GM19193 (cell line): ENCODE results near the gene NPW.

Experiments used
- POLR2A ChIP-seq: IDR thresholded peaks from 4 replicates; pipeline ENCODE4 v1.6.1; 2011; ENCODE audit not compliant: insufficient read depth, insufficient read length; ENCODE audit errors: extremely low read depth

The NPW gene

DNA sequence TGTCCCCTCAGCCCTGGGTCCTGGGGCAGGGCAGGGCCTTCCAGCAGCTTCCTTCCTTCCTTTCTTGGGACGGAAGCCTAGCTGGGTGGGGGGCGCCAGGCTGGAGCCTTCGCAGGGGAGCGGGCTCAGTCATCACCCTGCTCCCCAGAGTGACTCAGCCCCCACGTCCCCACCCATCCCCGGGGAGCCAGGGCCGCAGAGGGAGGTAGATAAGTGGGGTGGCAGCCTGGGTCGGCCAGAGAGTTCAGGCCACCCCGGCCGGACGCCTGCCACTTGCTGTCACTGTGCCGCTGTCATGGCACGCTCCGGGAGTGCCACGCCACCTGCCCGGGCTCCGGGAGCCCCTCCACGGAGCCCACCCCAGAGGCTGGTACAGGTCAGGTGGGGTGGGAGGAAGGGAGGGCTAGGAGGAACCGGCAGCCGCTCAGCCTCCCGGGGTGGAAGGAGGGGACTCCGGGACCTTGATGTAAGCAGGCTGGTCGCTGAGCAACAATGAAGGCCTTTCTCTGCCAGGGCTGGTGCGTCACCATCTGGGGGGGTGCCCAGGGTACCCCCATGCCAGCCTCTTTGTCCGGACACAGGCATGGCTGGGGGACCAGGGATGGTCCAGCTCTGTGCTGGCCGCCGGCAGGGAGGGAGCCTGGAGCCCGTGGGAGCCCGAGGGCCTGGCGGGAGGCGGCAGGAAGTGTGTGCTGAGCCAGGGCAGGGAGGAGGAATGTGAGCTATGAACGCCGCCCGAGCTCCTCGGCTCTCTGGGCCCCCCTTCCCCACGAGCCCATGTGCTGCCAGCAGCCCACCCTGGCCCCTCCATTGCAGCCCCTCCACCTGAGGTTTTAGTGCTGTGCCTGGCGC lies 13.7 kb downstream of the NPW start:
- TF ChIP-seq POLR2A: no peak

DNA sequence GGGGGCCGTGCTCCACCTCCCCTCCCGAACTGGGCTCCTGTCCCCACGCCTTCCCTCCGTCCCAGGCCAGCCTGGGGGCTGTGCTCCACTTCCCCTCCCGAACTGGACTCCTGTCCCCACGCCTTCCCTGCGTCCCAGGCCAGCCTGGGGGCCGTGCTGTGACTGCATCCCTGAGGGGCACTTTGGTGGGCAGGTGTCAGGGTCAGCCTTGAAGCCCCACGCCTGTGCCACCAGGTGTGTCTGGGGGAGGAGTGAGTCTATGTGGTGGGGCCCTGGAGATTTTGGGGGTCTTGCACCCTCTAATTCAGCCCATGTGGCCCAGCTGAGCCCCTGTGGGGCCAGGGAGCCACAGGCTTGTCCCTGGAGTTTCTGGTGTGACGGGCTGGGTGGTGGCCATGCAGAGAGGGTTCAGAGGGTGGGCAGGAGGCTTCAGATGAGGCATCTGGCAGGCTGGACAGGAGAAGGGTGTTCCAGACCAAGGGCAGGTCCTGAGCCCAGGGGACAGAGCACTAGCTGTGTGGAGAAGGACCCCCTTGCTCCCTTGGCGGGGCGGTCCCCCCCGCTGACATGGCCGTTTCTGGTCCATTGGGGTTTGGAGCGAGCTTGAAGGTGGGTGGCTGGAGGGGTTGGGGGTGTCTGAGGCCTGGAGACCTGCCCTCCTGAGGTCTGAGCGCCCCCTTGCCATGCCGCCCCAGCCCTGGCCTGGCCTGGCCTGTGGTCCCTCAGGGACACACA lies 15.3 kb downstream of the NPW start:
- no peak for TF ChIP-seq POLR2A

DNA sequence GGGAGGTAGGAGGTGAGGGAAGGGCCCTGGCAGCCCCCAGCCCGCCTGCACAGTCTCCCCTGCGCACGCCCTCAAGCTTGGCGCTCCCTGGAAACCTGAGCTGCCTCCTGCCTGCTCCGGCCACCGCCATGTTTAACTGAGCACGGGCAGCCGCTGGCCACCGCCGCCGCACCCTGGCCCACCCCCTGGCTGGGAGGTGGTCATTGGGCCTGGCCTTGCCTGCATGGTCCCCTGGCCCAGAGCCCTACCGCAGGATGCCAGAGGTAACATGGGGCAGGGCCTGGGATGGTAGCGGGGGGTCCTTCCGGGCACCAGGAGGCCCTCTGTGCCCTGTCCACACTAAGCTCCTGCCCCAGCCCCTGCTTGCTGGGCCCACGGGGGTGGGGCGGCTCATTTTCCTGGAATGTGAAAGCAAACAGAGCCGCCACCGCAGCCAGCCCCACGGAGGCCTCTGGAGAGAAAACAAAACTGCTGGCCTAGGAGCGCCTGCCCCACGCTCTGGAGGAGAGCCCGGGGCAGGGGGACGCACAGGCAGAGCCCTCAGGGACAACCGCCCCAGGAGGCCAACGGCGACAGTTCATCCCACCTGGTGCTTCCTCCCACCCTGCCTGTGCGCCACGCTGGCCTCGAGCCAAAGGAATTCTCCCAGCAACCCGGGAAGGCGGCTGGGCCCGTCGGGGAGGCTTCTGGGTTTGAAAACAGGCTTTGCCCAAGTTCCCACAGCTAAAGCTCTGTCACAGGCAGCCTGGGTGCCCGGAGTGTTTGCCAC lies 16.0 kb downstream of the NPW start:
- no peak for TF ChIP-seq POLR2A

DNA sequence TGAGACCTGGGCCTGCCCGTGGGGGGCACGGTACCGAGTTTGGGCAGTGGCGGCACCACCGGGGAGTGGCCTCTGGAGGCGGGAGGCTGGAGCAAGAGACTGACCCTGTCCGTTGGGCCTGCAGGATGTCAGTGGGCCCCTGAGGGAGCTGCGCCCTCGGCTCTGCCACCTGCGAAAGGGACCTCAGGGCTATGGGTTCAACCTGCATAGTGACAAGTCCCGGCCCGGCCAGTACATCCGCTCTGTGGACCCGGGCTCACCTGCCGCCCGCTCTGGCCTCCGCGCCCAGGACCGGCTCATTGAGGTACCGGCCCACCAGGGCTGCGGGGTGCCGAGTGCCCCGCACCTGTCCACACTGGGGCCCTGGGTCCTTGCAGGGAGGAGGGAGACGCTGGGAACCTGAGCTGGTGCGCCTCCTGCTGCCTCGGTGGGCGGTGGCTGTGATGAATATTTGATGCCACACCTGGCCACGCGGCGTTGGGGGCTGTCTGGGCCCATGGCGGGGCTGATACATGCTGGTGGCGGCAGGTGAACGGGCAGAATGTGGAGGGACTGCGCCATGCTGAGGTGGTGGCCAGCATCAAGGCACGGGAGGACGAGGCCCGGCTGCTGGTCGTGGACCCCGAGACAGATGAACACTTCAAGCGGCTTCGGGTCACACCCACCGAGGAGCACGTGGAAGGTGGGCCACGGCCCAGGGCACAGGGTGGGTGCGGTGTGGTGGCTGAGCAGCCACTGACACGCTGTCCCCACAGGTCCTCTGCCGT lies 16.8 kb downstream of the NPW start:
- no peak for TF ChIP-seq POLR2A

DNA sequence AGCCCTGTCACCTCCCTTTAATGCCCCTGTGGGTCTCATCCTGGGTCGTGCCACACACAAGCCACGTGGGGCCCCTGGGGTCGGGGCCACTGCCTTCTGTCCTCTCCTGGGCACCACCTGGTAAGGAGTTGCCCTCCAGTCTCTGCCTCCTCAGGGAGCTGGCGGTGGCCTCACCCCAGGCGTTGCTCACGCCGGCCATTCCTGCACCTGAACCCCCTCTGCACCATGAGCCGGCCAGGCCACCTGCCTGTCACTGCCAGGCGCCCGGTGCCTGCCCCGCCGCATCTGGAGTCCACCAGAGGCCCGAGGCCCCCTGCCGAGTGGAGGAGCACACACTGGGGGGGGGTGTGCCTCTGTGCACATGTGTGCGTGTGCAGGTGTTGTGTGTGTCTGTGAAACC lies 17.5 kb downstream of the NPW start:
- no peak for TF ChIP-seq POLR2A

DNA sequence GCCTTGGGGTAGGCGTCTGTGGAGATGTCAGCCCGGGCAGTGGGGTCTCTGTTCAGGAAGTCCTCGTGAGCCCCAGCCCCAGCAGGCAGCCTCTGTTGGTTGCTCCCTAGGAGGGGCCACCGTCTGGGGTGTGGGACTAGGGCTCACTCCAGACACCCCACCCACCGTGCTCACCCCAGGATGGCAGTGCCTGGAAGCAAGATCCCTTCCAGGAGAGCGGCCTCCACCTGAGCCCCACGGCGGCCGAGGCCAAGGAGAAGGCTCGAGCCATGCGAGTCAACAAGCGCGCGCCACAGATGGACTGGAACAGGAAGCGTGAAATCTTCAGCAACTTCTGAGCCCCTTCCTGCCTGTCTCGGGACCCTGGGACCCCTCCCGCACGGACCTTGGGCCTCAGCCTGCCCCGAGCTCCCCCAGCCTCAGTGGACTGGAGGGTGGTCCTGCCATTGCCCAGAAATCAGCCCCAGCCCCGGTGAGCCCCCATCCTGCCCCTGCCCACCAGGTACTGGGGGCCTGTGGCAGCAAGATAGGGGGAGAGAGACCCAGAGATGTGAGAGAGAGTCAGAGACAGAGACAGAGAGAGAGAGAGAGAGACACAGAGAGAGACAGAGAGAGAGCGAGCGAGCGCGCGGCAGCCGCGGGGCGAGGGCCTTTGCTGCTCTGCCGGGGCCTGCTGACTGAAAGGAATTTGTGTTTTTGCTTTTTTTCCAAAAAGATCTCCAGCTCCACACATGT lies 18.2 kb downstream of the NPW start:
- TF ChIP-seq POLR2A: no peak

DNA sequence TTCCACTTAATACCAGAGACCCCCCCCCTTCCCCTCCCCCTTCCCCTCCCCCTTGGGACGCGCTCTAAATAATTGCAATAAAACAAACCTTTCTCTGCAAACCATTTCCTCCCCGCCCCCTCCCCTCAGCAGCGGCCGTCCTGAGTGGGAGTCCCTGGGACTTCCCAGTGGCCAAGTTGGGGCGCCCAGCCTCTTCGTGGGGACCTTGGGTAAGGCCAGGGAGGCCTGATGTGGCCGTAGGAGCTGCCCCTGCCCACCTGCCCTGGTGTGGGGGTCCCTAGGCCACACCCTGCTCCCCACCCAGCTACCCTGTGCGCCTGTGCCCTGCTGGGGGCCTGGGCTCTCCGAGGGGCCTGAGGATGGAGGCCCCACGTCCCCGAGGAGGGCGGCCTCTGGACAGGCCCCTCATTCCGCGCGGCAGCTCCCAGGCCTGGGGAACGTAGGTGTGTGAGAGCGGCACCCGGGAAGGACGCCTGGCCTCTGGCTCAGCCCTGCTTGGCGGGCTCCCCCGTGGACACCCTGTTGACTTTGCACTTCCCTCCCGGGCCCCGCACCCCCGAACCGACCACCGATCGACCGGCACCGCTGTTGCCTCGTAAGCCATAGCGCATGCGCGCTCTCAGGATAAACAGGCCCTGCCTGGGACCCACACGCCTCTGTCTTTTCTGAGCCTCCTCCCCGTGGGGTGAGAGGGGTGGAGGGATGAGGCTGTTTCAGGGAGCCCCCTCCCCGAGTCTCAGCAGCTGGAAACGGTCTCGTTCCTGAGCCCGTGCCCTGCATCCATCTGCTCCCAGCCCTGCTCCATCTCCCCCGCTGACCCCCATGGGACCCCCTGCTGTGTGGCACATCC lies 19.0 kb downstream of the NPW start:
- TF ChIP-seq POLR2A: no peak

DNA sequence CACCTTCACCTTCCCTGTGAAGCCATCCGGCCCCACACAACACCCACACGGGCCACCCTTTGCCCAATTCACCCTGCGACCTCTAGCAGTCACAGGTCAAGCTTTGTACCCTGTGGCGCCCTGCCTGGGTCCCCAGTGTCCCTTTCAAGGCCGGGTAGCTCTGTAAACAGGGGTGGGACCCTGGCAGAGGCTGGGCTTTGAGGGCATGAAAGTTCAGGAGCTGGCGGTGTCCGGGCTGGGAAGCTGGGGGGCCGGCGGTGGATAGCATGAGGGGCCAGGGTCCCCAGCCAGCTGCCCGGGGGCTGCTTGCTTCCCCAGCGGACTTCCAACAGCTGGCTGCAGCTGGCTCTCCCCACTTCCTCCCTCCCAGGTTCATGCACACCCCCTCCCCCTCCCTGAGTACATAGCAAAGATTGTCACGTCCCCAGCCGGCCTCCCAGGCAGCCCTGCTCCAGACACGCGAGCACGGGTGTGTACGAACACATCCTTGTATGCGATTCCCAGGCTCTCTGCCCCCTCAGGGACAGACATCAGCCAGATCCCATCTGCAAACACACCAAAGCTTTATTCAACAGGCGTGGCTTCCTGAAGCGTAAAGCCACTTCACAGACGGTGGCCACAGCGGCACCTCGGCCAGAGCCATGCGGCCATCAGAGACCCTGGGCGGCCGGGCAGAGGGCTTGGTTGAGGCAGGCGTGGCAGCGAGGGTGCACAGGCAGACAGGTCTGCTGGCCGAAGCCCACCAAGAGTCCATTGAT lies 19.9 kb downstream of the NPW start:
- no peak for TF ChIP-seq POLR2A

DNA sequence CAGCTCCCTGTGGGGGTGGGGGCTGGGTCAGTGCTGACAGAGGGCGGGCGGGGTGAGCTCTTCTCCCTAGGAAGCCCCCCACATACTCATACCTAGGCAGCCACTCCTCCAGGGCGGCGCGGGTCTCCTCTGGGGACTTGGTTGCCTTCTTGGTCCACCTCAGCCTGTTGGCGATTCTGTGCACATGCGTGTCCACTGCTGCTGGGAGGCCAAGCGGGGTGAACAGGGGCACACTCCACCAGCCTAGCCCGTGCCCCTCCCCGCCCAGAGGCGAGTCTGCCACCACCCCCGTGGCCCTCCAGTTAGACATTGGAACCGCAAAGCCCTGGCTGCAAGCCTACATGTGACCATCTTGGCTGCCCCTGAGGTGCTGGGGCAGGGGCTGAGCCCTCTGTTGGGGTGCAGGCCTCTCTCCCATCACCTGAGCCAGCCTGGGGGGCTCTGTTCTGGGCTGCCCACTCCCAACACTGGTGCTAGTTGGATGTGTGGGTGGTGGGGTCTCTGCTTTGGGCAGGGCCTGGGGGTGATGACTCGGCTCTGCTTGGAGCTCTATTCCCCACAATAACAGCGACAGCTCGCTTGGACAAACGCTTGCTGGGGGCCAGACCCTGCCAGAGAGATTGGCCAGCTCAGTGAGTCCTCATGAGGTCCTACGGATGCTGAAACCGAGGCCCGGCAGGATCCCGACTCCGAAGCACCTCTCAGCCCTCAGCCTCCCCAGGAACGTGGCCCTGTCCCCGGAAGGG lies 20.6 kb downstream of the NPW start:
- TF ChIP-seq POLR2A: no peak

DNA sequence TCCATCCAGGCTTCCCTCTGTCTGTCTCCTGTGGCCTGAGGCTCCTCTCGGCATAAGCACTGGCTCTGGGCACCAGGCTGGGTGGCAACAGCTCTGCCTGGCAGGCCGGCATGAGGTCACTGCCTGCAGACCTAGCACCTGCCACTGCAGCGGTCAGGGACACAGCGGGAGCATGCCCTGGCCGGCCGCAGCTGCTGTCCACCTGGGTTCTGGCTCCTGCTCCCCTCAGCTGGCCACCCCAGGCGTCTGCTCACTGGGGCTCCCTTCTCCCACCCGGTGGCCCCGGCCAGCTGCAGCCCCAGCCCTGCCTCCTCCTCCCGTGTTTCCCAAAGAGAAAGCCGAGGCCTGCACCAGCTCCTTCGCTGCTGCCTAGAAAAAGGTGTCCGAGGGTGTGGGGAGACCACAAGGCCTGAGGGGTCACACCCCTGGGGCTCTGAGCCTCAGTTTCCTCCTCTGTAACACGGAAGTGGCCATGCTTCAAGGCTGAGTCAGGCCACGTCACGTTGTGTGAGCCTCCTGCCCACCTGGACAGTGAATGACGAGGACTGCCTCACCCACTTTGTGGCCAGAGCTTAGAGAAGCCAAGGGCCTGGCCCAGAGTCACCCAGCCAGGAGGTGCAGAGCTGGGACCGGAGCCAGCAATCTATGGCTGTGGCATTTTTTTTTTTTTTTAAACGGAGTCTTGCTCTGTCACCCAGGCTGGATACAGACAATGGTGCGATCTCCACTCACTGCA lies 21.4 kb downstream of the NPW start:
- TF ChIP-seq POLR2A: no peak
